Gastrocnemius medialis (tissue), 4 donors: ENCODE data around the gene RALGAPA1.

ENCODE experiments used
- CTCF ChIP-seq, 5 experiments: fragments of 450-650 bp in 3 of 5; fragments of 200-600 bp in 2 of 5; sonication (generic) in 2 of 5; IDR thresholded peaks in 4 of 5; conservative IDR thresholded peaks in 1 of 5; 1 replicate in 4 of 5; 2 replicates in 1 of 5; pipeline ENCODE4 v1.5.1; 2016 to 2019; ENCODE audit warnings: antibody characterized with exemption in 5 of 5, mild to moderate bottlenecking in 3 of 5, moderate library complexity in 3 of 5
- POLR2A ChIP-seq, 2 donors: fragments of 450-650 bp; IDR thresholded peaks; one replicate each; pipeline ENCODE4 v1.6.1; 2017; ENCODE audit warnings: antibody characterized with exemption in 2 of 2, mild to moderate bottlenecking in 2 of 2, moderate library complexity in 2 of 2

GRCh38 chr14:35818346-35819115, 9.4 kb upstream of the RALGAPA1 start:
- TF ChIP-seq POLR2A (IDR thresholded peaks at IDR 0.05) (no peak), CTCF (IDR thresholded peaks at IDR 0.05 in 4 of 5, conservative IDR thresholded peaks at IDR 0.05 in 1 of 5) (peak; percentile 37 to 63 (median 54))
